Ascending aorta (tissue), 2 donors: ENCODE data around the gene CYTH1. TPM values are rescaled to one million over a fixed set of nuclear protein-coding genes. Genes with fewer than 3 reads are reported as not detected.

ENCODE experiments used
- DNase-seq, 2 donors: peaks; one replicate each; pipeline ENCODE4 v3.0.0-alpha.2; 2019; ENCODE audit warnings: low spot score in 2 of 2
- H3K27ac ChIP-seq, 2 donors: fragments of 200-600 bp; sonication (generic); one replicate each; pipeline ENCODE4 v1.5.1; 2016 to 2017; ENCODE audit warnings: mild to moderate bottlenecking in 1 of 2
- H3K27me3 ChIP-seq: fragments of 200-600 bp; sonication (generic); one replicate; pipeline ENCODE4 v1.5.1; 2017
- H3K36me3 ChIP-seq, 2 donors: fragments of 200-600 bp; sonication (generic); one replicate each; pipeline ENCODE4 v1.5.1; 2016
- H3K4me1 ChIP-seq, 2 donors: fragments of 200-600 bp; sonication (generic); one replicate each; pipeline ENCODE4 v1.5.1; 2016 to 2017; ENCODE audit warnings: mild to moderate bottlenecking in 1 of 2
- H3K4me3 ChIP-seq, 2 donors: fragments of 200-600 bp; sonication (generic); one replicate each; pipeline ENCODE4 v1.5.1; 2016 to 2017; ENCODE audit warnings: mild to moderate bottlenecking in 1 of 2
- H3K9me3 ChIP-seq, 2 donors: fragments of 200-600 bp; sonication (generic); one replicate each; pipeline ENCODE4 v1.5.1; 2016
- intact Hi-C: fragments of 100-400 bp; cut with DNase I; formaldehyde crosslinking; loops from one replicate; pipeline ENCODE4 v1.15.1; 2023
- total RNA-seq: library from RNA; depleted of rRNA; stranded (reverse); fragments of >200 nt; gene quantifications from one replicate; pipeline ENCODE4 v1.1.0, GENCODE V29; 2016
- TF ChIP-seq, protein P1 (sequence below), 3 experiments: fragments of 200-600 bp in 2 of 3; fragments of 450-650 bp in 1 of 3; sonication (generic) in 2 of 3; IDR thresholded peaks; one replicate each; pipeline ENCODE4 v1.5.1; 2016 to 2019; ENCODE audit warnings: antibody characterized with exemption in 3 of 3, mild to moderate bottlenecking in 1 of 3, moderate library complexity in 1 of 3

The CYTH1 gene
- total RNA-seq, 1 donor from 2014 or later = 46.5 TPM

DNA sequence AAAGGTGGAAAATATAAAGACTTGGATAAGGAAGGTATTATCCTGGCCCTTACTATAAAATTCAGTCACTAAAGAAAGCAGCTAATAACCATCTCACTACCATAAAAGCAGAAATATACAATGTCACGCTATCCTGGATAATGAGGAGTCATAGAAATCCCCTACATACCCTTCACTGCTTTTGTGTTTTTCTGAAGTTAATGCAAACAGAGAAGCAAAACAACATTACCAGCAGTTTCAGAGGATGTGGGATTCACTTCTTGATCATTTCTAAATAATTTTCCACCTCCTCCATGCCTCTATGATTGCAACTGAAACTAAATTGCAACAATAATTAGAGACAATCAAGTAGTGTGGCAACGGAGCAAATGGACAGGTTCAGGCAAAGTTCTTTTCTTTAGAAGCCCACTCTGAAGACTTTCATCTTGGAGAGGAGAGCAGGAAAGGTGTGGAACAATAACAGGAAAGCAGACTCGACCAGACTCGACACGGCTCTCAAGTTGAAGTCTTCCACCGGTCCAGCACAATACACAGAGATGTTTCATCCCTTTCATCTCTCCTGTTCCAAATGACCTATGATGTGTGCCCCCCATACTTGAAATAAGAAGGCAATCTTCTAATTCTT lies 10.2 kb downstream of the CYTH1 start:
- Histone ChIP-seq H3K4me3 (no peak overlapping the region), H3K27ac (no peak overlapping the region), H3K4me1 (no peaks in the 10 kb centered on the region), H3K9me3 (no peaks in the 10 kb centered on the region), H3K27me3 (no peaks in the 10 kb centered on the region), H3K36me3 (no peaks in the 10 kb centered on the region)
- DNase-seq = no peak
- intact Hi-C loops = no loop called here
- TF ChIP-seq, protein P1, sequence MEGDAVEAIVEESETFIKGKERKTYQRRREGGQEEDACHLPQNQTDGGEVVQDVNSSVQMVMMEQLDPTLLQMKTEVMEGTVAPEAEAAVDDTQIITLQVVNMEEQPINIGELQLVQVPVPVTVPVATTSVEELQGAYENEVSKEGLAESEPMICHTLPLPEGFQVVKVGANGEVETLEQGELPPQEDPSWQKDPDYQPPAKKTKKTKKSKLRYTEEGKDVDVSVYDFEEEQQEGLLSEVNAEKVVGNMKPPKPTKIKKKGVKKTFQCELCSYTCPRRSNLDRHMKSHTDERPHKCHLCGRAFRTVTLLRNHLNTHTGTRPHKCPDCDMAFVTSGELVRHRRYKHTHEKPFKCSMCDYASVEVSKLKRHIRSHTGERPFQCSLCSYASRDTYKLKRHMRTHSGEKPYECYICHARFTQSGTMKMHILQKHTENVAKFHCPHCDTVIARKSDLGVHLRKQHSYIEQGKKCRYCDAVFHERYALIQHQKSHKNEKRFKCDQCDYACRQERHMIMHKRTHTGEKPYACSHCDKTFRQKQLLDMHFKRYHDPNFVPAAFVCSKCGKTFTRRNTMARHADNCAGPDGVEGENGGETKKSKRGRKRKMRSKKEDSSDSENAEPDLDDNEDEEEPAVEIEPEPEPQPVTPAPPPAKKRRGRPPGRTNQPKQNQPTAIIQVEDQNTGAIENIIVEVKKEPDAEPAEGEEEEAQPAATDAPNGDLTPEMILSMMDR (IDR thresholded peaks at IDR 0.05) = no peak

DNA sequence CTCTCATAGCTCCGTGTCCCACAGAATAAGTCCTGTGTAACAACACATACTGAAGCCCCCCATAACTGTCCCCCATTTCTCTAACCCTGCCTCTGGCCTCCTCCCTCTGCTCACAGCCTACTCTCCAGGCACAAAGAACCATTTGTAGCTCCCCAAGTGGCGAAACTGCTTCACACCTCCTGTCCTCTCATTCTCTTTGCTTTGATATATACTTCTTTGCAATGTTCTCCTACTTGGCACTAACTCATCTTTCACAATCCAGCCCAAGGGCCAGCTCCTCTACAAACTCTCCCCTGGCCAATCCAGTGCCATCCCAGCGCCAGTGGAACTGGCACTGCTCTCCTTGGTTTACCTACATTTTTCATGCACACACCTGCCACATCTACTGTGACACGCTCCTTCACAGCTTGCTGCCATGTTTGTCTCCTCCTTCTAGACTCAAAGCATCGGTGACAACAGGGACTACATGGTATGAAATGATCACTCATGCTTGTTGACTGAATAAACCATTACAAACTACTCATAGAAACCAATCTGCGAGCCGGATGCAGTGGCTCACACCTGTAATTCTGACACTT lies 12.8 kb downstream of the CYTH1 start:
- Histone ChIP-seq H3K4me3 (no peak overlapping the region), H3K4me1 (no peaks in the 10 kb centered on the region), H3K27ac (no peak overlapping the region), H3K27me3 (no peaks in the 10 kb centered on the region), H3K9me3 (no peaks in the 10 kb centered on the region), H3K36me3 (no peaks in the 10 kb centered on the region)
- TF ChIP-seq, protein P1 (IDR thresholded peaks at IDR 0.05) = no peak
- intact Hi-C loops = no loop called here
- DNase-seq = no peak

DNA sequence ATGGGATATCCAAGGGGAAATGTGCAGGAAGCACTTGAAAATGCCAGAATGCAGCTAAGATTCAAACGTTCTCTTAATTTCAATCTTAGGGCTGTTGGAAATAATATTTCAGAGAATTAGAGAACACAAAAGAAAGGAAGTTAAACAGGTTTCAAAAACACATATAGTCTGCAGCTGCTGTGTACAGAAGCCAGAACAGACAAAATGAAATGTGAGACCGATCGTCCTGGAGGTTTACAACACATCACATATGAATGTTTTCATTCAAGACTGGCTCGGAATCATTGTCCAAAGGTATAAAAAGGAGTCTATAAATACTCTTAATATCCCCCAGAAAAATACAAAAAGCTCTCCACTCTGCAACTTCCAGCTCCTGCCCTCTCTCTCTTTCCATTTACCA lies 14.3 kb downstream of the CYTH1 start:
- no peak for DNase-seq
- H3K36me3 ChIP-seq = no peaks in the 10 kb centered on the region
- H3K4me1 ChIP-seq = no peaks in the 10 kb centered on the region
- H3K9me3 ChIP-seq = no peaks in the 10 kb centered on the region
- no peak overlapping the region for H3K27ac ChIP-seq
- intact Hi-C loops = no loop called here
- no peaks in the 10 kb centered on the region for H3K27me3 ChIP-seq
- H3K4me3 ChIP-seq = no peak overlapping the region
- TF ChIP-seq, protein P1 (IDR thresholded peaks at IDR 0.05) = no peak

DNA sequence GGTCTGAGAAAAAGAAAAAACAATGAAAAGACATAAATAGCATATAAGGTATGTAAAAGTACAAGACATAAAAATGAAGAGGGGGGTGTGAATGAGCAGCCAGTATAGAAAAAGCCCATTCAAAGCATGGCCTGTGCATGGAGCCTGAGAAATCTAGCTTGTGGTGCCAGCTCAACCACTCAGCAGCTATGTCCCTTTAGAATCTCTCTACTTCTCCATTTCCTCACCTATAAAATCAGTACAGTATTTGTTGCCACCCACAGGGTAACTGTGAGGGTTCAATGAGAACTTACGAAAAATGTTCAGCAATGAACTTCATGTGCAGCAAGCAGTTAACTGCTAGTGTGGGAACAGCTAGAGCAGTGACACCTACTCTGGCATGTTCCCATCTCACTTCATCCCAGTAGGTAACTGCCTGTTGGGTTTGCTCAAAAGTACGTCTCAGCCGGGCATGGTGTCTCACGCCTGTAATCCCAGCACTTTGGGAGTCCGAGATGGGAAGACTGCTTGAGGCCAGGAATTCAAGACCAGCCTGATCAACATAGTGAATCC lies 15.3 kb downstream of the CYTH1 start:
- DNase-seq = no peak
- Histone ChIP-seq H3K27ac (no peak overlapping the region), H3K27me3 (no peaks in the 10 kb centered on the region), H3K9me3 (no peaks in the 10 kb centered on the region), H3K36me3 (no peaks in the 10 kb centered on the region), H3K4me1 (no peaks in the 10 kb centered on the region), H3K4me3 (no peak overlapping the region)
- TF ChIP-seq, protein P1 (IDR thresholded peaks at IDR 0.05) = no peak
- intact Hi-C loops = no loop called here

DNA sequence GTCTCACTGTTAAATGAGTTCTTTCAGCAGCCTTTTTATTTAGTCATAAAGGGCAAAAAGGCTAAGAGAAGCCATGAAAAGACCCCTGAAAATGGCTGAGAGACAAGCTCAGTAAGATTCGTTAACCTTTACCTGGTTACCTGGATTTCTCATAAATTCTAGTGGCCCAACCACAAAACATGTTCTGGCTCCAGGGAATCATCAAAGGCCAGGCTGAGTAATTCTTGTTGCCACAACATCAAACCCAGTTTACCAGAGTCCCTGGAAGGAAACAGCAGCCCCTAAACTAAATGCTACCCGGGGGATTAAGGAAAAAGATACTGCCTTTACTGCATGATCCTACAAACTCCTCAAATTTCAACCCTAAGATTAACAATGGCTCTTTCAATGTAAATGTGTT lies 15.8 kb downstream of the CYTH1 start:
- TF ChIP-seq, protein P1 (IDR thresholded peaks at IDR 0.05) = no peak
- Histone ChIP-seq H3K4me1 (no peaks in the 10 kb centered on the region), H3K27ac (no peak overlapping the region), H3K27me3 (no peaks in the 10 kb centered on the region), H3K4me3 (no peak overlapping the region), H3K36me3 (no peaks in the 10 kb centered on the region), H3K9me3 (no peaks in the 10 kb centered on the region)
- DNase-seq = no peak
- intact Hi-C loops = no loop called here
